Retinal pigment epithelial cell (primary cell): ENCODE data around the gene SRGAP1.

Source experiments
- DNase-seq: peaks from one replicate; pipeline ENCODE4 v3.0.0-alpha.2; 2010; ENCODE audit warnings: low read depth
- H3K4me3 ChIP-seq: 2 replicates; pipeline ENCODE4 v1.5.1; 2011; ENCODE audit warnings: mild to moderate bottlenecking, low read length, control low read depth, moderate library complexity
- CTCF ChIP-seq: conservative IDR thresholded peaks from 2 replicates; pipeline ENCODE4 v1.5.1; 2011; ENCODE audit warnings: low read depth, low read length, control low read depth, inconsistent platforms

The SRGAP1 gene

DNA sequence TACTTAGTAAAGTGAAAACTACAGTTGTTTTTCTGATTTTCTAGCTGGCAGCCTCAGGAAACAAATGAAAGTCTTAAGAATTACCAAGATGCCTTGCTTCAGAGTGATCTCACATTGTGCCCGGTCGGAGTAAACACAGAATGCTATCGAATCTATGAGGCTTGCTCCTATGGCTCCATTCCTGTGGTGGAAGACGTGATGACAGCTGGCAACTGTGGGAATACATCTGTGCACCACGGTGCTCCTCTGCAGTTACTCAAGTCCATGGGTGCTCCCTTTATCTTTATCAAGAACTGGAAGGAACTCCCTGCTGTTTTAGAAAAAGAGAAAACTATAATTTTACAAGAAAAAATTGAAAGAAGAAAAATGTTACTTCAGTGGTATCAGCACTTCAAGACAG lies 35.9 kb upstream of the SRGAP1 start:
- DNase-seq = no peak
- H3K4me3 ChIP-seq = no peak overlapping the region
- TF ChIP-seq CTCF = no peak

DNA sequence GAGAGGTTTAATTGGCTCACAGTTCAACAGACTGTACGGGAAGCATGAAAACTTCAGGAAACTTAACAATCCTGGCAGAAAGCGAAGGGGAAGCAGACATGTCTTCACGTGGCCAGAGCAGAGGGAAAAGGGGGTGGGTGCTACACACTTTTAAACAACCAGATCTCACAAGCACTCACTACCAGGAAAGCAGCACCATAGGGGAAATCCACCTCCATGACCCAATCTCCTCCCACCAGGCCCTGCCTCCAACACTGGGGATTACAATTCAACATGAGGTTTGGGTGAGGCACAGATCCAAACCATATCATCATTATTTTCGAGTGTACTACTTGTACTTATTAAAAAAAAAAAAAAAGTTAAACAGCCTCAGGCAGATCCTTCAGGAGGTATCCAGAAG lies 34.9 kb upstream of the SRGAP1 start:
- no peak overlapping the region for H3K4me3 ChIP-seq
- no peak for TF ChIP-seq CTCF
- no peak for DNase-seq

DNA sequence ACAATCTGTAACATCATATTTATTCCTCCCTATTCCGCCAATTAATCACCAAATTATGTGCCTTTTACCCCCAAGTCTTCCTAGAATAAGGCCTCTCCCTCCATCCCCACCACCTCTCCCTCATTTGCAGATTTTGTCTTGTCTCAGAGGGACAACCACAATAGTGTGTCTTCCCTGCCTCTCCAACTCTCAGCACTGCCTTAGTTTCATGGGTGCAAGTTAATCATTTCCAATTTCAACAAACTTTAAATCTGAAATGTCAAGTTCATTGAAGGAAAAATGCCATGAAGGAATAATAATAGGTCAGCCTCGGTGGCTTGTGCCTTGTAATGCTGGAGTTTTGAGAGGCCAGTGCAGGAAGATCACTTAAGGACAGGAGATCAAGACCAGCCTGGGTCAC lies 33.2 kb upstream of the SRGAP1 start:
- no peak for DNase-seq
- TF ChIP-seq CTCF = no peak
- H3K4me3 ChIP-seq = no peak overlapping the region

- no peak for DNase-seq
- no peak for TF ChIP-seq CTCF
- H3K4me3 ChIP-seq = no peak overlapping the region
These were observed 32.7 kb upstream of the SRGAP1 start for GRCh38 chr12:63811755-63812154.

- H3K4me3 ChIP-seq = no peak overlapping the region
- no peak for DNase-seq
- TF ChIP-seq CTCF = no peak
These were observed 30.2 kb upstream of the SRGAP1 start for GRCh38 chr12:63814146-63814772.

GRCh38 chr12:63815482-63815852 lies 29.0 kb upstream of the SRGAP1 start:
- DNase-seq = no peak
- no peak for TF ChIP-seq CTCF

DNA sequence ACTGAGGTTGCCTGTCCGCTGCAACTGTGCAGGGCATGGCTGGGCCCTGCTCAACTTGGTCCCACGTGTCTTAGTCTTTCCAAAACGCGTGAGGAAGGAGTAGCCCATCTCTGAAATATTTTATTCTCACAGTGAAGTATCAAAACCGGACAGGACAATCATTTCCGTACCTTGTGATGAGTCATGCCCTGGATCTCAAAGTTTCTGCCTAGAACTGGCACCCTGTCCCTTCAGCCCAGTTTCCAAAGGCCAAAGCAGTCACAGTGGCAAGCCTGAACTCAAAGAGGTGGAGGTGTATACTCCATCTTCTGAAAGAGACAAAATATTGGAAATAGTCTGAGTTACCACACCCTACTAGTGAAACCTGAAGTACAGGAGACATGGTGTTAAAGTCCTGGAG lies 28.5 kb upstream of the SRGAP1 start:
- no peak for DNase-seq
- no peak for TF ChIP-seq CTCF
- H3K4me3 ChIP-seq = no peak overlapping the region

More at GRCh38 chr12:63815482-63815852, 29.0 kb upstream of the SRGAP1 start:
- H3K4me3 ChIP-seq = no peak overlapping the region
